SKM-1 treated with dmso at 0.1 percent for 144 hours (cell line): ENCODE measurements around the gene ICAM1.
"Not testable (repeated sequence)": the region's sequence is repeated elsewhere in the genome, so short reads cannot be mapped to it uniquely, and the experiment has no call there.

Experiments
- DNase-seq: peaks from one replicate; lab custom pipeline; 2025; ENCODE audit not compliant: unreplicated experiment; lab: John Stamatoyannopoulos, UW

Gene ICAM1

GRCh38 chr19:10270616-10271394 lies at the start of gene ICAM1:
Gene ICAM1 (plus strand): TSS chr19:10271120. CDS start chr19:10271160, 40 bp downstream.
- DNase-seq: peak; percentile 59

- peak; percentile 58 for DNase-seq
Observed at GRCh38 chr19:10222201-10222890, 48.6 kb upstream of the ICAM1 start.

GRCh38 chr19:10223488-10224213 lies 47.3 kb upstream of the ICAM1 start:
- DNase-seq: no peak

GRCh38 chr19:10224337-10224736 lies 46.6 kb upstream of the ICAM1 start:
- no peak for DNase-seq

- no peak for DNase-seq
Observed at GRCh38 chr19:10226021-10226375, 44.9 kb upstream of the ICAM1 start.

- no peak for DNase-seq
Observed at GRCh38 chr19:10226376-10227025, 44.4 kb upstream of the ICAM1 start.

GRCh38 chr19:10227026-10227971 lies 43.6 kb upstream of the ICAM1 start:
- DNase-seq: no peak

GRCh38 chr19:10228393-10228792 lies 42.5 kb upstream of the ICAM1 start:
- DNase-seq: peak; percentile 49

GRCh38 chr19:10228920-10229319 lies 42.0 kb upstream of the ICAM1 start:
- peak; percentile 35 for DNase-seq

GRCh38 chr19:10230173-10230860 lies 40.6 kb upstream of the ICAM1 start:
- no peak for DNase-seq

- DNase-seq: peak; percentile 51
Observed at GRCh38 chr19:10230861-10231611, 39.9 kb upstream of the ICAM1 start, which contains the start of gene S1PR2. Gene S1PR2 (minus strand): TSS chr19:10231331. CDS start chr19:10224905, 6,426 bp downstream.

- no peak for DNase-seq
Observed at GRCh38 chr19:10231612-10232228, 39.2 kb upstream of the ICAM1 start.

GRCh38 chr19:10233946-10234345 lies 37.0 kb upstream of the ICAM1 start:
- no peak for DNase-seq

- DNase-seq: no peak
Observed at GRCh38 chr19:10235003-10235402, 35.9 kb upstream of the ICAM1 start.

- DNase-seq: not testable (repeated sequence)
Observed at GRCh38 chr19:10235409-10235808, 35.5 kb upstream of the ICAM1 start.

- DNase-seq: no peak
Observed at GRCh38 chr19:10237702-10238101, 33.2 kb upstream of the ICAM1 start.

GRCh38 chr19:10238172-10238783 lies 32.6 kb upstream of the ICAM1 start:
- no peak for DNase-seq
